ENCODE data around the gene MBD1. TPM values are rescaled to one million over a fixed set of nuclear protein-coding genes. Genes with fewer than 3 reads are reported as not detected.

The MBD1 gene
- total and polyA plus RNA-seq, 2 of the 13 experiments (the other 11 are each of a cell fraction or from before 2014, with no cell fraction given): 25.5 to 28.6 TPM

GRCh38 chr18:50266248-50266704 is 15.0 kb downstream of the MBD1 start, which contains the start of gene CFAP53 (continued):
- TF ChIP-seq HMG20B (CRISPR knock-in tag; conservative IDR thresholded peaks at IDR 0.05): no peak
- no peak for TF ChIP-seq NCOA1 (CRISPR knock-in tag; IDR thresholded peaks at IDR 0.05)
- TF ChIP-seq STAG1 (CRISPR knock-in tag; IDR thresholded peaks at IDR 0.05): no peak
- TF ChIP-seq ZNF839 (CRISPR knock-in tag; IDR thresholded peaks at IDR 0.05; ENCODE audit: borderline replicate concordance): no peak
- TF ChIP-seq, protein P1, sequence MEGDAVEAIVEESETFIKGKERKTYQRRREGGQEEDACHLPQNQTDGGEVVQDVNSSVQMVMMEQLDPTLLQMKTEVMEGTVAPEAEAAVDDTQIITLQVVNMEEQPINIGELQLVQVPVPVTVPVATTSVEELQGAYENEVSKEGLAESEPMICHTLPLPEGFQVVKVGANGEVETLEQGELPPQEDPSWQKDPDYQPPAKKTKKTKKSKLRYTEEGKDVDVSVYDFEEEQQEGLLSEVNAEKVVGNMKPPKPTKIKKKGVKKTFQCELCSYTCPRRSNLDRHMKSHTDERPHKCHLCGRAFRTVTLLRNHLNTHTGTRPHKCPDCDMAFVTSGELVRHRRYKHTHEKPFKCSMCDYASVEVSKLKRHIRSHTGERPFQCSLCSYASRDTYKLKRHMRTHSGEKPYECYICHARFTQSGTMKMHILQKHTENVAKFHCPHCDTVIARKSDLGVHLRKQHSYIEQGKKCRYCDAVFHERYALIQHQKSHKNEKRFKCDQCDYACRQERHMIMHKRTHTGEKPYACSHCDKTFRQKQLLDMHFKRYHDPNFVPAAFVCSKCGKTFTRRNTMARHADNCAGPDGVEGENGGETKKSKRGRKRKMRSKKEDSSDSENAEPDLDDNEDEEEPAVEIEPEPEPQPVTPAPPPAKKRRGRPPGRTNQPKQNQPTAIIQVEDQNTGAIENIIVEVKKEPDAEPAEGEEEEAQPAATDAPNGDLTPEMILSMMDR (CRISPR knock-in tag; IDR thresholded peaks at IDR 0.05): no peak
- TF ChIP-seq, protein P2, sequence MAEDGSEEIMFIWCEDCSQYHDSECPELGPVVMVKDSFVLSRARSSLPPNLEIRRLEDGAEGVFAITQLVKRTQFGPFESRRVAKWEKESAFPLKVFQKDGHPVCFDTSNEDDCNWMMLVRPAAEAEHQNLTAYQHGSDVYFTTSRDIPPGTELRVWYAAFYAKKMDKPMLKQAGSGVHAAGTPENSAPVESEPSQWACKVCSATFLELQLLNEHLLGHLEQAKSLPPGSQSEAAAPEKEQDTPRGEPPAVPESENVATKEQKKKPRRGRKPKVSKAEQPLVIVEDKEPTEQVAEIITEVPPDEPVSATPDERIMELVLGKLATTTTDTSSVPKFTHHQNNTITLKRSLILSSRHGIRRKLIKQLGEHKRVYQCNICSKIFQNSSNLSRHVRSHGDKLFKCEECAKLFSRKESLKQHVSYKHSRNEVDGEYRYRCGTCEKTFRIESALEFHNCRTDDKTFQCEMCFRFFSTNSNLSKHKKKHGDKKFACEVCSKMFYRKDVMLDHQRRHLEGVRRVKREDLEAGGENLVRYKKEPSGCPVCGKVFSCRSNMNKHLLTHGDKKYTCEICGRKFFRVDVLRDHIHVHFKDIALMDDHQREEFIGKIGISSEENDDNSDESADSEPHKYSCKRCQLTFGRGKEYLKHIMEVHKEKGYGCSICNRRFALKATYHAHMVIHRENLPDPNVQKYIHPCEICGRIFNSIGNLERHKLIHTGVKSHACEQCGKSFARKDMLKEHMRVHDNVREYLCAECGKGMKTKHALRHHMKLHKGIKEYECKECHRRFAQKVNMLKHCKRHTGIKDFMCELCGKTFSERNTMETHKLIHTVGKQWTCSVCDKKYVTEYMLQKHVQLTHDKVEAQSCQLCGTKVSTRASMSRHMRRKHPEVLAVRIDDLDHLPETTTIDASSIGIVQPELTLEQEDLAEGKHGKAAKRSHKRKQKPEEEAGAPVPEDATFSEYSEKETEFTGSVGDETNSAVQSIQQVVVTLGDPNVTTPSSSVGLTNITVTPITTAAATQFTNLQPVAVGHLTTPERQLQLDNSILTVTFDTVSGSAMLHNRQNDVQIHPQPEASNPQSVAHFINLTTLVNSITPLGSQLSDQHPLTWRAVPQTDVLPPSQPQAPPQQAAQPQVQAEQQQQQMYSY (CRISPR knock-in tag; IDR thresholded peaks at IDR 0.05): no peak
- no peak for TF ChIP-seq ZFP37 (CRISPR knock-in tag; IDR thresholded peaks at IDR 0.05; ENCODE audit: borderline replicate concordance)
- TF ChIP-seq PCBP2 (optimal IDR thresholded peaks at IDR 0.05; ENCODE audit: low read depth, low read length, poor library complexity, severe bottlenecking): no peak
- TF ChIP-seq BRF2 (CRISPR knock-in tag; IDR thresholded peaks at IDR 0.05): no peak
- no peak for TF ChIP-seq ZNF558 (CRISPR knock-in tag; IDR thresholded peaks at IDR 0.05; ENCODE audit: borderline replicate concordance)
- TF ChIP-seq ZKSCAN8 (CRISPR knock-in tag; IDR thresholded peaks at IDR 0.05; ENCODE audit: borderline replicate concordance): no peak
- TF ChIP-seq SNAPC4 (CRISPR knock-in tag; IDR thresholded peaks at IDR 0.05): no peak
- no peak for TF ChIP-seq SUZ12 (IDR thresholded peaks at IDR 0.05; ENCODE audit: low read depth, low read length)
- no peak for TF ChIP-seq NFE2L1 (CRISPR knock-in tag; IDR thresholded peaks at IDR 0.05; ENCODE audit: borderline replicate concordance)
- no peak for TF ChIP-seq NBN (conservative IDR thresholded peaks at IDR 0.05)
- TF ChIP-seq, protein P3, sequence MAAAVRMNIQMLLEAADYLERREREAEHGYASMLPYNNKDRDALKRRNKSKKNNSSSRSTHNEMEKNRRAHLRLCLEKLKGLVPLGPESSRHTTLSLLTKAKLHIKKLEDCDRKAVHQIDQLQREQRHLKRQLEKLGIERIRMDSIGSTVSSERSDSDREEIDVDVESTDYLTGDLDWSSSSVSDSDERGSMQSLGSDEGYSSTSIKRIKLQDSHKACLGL (CRISPR knock-in tag; IDR thresholded peaks at IDR 0.05): no peak
- TF ChIP-seq TOPORS (CRISPR knock-in tag; IDR thresholded peaks at IDR 0.05): no peak
- TF ChIP-seq, protein P4, sequence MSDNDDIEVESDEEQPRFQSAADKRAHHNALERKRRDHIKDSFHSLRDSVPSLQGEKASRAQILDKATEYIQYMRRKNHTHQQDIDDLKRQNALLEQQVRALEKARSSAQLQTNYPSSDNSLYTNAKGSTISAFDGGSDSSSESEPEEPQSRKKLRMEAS (IDR thresholded peaks at IDR 0.05): 0 out of 2 replicates have a peak, but pooled peaks have one; percentile 15
- TF ChIP-seq ZNF441 (CRISPR knock-in tag; IDR thresholded peaks at IDR 0.05; ENCODE audit: borderline replicate concordance): no peak

Measured in HepG2 (cell line).